ENCODE results near the gene PSD.

DNA sequence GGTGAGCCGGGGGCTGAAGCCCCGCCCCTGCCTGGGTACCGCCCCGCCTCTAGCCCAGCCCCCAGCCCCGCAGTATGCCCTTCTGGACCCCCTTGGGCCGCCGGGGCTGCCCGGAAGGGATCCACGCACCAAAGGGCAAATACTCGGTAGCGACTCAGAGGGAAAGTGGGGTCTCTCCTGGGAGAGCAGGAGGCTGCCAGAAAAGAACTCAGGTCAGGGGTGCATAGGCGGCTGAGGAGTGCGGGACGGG lies 2.8 kb upstream of the PSD start:
- TF ChIP-seq MAX (CRISPR knock-in tag; IDR thresholded peaks at IDR 0.05) (no peak), ZNF639 (CRISPR knock-in tag; conservative IDR thresholded peaks at IDR 0.05 in 1 of 2, IDR thresholded peaks at IDR 0.05 in 1 of 2) (no peak), ZNF707 (CRISPR knock-in tag; conservative IDR thresholded peaks at IDR 0.05) (no peak), SMAD4 (CRISPR knock-in tag; conservative IDR thresholded peaks at IDR 0.05) (no peak), THRA (IDR thresholded peaks at IDR 0.05) (no peak), ZFX (CRISPR knock-in tag; IDR thresholded peaks at IDR 0.05) (peak; percentile 37; the same call in 1 of the 2 replicates), MTA2 (IDR thresholded peaks at IDR 0.05; ENCODE audit: low read depth) (no peak), ZBED1 (IDR thresholded peaks at IDR 0.05) (no peak)
- TF ChIP-seq, protein P1, sequence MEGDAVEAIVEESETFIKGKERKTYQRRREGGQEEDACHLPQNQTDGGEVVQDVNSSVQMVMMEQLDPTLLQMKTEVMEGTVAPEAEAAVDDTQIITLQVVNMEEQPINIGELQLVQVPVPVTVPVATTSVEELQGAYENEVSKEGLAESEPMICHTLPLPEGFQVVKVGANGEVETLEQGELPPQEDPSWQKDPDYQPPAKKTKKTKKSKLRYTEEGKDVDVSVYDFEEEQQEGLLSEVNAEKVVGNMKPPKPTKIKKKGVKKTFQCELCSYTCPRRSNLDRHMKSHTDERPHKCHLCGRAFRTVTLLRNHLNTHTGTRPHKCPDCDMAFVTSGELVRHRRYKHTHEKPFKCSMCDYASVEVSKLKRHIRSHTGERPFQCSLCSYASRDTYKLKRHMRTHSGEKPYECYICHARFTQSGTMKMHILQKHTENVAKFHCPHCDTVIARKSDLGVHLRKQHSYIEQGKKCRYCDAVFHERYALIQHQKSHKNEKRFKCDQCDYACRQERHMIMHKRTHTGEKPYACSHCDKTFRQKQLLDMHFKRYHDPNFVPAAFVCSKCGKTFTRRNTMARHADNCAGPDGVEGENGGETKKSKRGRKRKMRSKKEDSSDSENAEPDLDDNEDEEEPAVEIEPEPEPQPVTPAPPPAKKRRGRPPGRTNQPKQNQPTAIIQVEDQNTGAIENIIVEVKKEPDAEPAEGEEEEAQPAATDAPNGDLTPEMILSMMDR (IDR thresholded peaks at IDR 0.05 in 2 of 3, conservative IDR thresholded peaks at IDR 0.05 in 1 of 3; ENCODE audit: insufficient read depth in 2 of 3, low read depth in 1 of 3, low read length in 3 of 3) = no peak
